Hepatocyte (in vitro differentiated cells): Measurements from ENCODE around the gene HEPACAM.

Experiments used
- CTCF ChIP-seq: fragments of 200-600 bp; sonication (generic); IDR thresholded peaks from 2 replicates; pipeline ENCODE4 v1.5.1; 2016; ENCODE audit warnings: antibody characterized with exemption, mild to moderate bottlenecking; ENCODE audit not compliant: poor library complexity
- EZH2phosphoT487 ChIP-seq: fragments of 200-600 bp; sonication (generic); IDR thresholded peaks from one replicate; pipeline ENCODE4 v1.6.1; 2018; ENCODE audit warnings: antibody characterized with exemption, mild to moderate bottlenecking, low read depth, moderate library complexity; ENCODE audit not compliant: unreplicated experiment, severe bottlenecking

- no peak for TF ChIP-seq CTCF
- no peak for TF ChIP-seq EZH2phosphoT487
Measured at GRCh38 chr11:124898711-124899110, 37.1 kb downstream of the HEPACAM start.
